B cell (primary cell): ENCODE data around the gene SFXN3.

Experiments
- CTCF ChIP-seq: fragments of 200-600 bp; IDR thresholded peaks from one replicate; pipeline ENCODE4 v1.8.0; 2022; ENCODE audit warnings: antibody characterized with exemption, mild to moderate bottlenecking
- EZH2 ChIP-seq: IDR thresholded peaks from 2 replicates; pipeline ENCODE4 v1.6.1; 2012; ENCODE audit warnings: borderline replicate concordance, low read depth, mild to moderate bottlenecking, moderate library complexity, low read length; ENCODE audit not compliant: insufficient read depth, poor library complexity, severe bottlenecking

- TF ChIP-seq CTCF: no peak
- no peak for TF ChIP-seq EZH2
These were observed 13.1 kb downstream of the SFXN3 start for GRCh38 chr10:101044117-101044516.
